K562 (cell line): ENCODE results near the gene GPHA2. TPM values are rescaled to one million over a fixed set of nuclear protein-coding genes. Genes with fewer than 3 reads are reported as not detected.

Experiments
- CHD1 ChIP-seq: fragments of 200-600 bp; sonication (generic); IDR thresholded peaks from one replicate; pipeline ENCODE4 v1.6.1; 2012; ENCODE audit warnings: mild to moderate bottlenecking, moderate library complexity, low read length, inconsistent platforms
- CTBP1 ChIP-seq: fragments of 450-650 bp; IDR thresholded peaks from 2 replicates; pipeline ENCODE4 v1.6.1; 2016; ENCODE audit warnings: borderline replicate concordance
- GATA2 ChIP-seq: sonication (generic); formaldehyde crosslinking; IDR thresholded peaks from 2 replicates; pipeline ENCODE4 v1.4.0; 2020; ENCODE audit warnings: mild to moderate bottlenecking, missing genetic modification reagents
- KLF13 ChIP-seq: fragments of 450-650 bp; IDR thresholded peaks from 2 replicates; pipeline ENCODE4 v1.6.1; 2016; ENCODE audit warnings: missing genetic modification characterization, low read depth, mild to moderate bottlenecking, missing compliant biosample characterization, moderate library complexity, borderline replicate concordance
- NCOA1 ChIP-seq: fragments of 450-650 bp; IDR thresholded peaks from 2 replicates; pipeline ENCODE4 v1.6.1; 2016; ENCODE audit warnings: low read depth
- TAL1 ChIP-seq: fragments of 450-650 bp; IDR thresholded peaks from 2 replicates; pipeline ENCODE4 v1.6.1; 2016; ENCODE audit warnings: mild to moderate bottlenecking
- XRCC4 ChIP-seq: IDR thresholded peaks from one replicate; pipeline ENCODE4 v1.6.1; 2011; ENCODE audit not compliant: insufficient read depth, insufficient read length; ENCODE audit errors: extremely low read depth
- ZFP1 ChIP-seq: fragments of 450-650 bp; formaldehyde crosslinking; IDR thresholded peaks from 2 replicates; pipeline ENCODE4 v1.4.0; 2020; ENCODE audit warnings: mild to moderate bottlenecking, mixed read lengths
- ZNF217 ChIP-seq: sonication (generic); formaldehyde crosslinking; IDR thresholded peaks from 2 replicates; pipeline ENCODE4 v1.8.0; 2022; ENCODE audit warnings: mild to moderate bottlenecking, missing genetic modification reagents
- ZNF75A ChIP-seq: fragments of 450-650 bp; formaldehyde crosslinking; IDR thresholded peaks from 2 replicates; pipeline ENCODE4 v1.4.0; 2020; ENCODE audit warnings: mild to moderate bottlenecking
- polyA plus RNA-seq, 8 experiments: library from polyadenylated mRNA; depleted of rRNA in 4 of 8; stranded (reverse) in 5 of 8; unstranded in 3 of 8; fragments of >200 nt; fragmentation: Nextera tagmentation in 2 of 8; fragmentation: Illumina TruSeq in 1 of 8; extraction: Ambion mirVana in 2 of 8; extraction: Trizol in 1 of 8; gene quantifications; 2 replicates each; pipeline versions ENCODE4 v1.2.1 to v1.2.3, GENCODE V29; 2011 to 2014; ENCODE audit warnings: inconsistent platforms in 1 of 8, missing spikeins in 1 of 8
- total RNA-seq, 7 experiments: library from RNA; depleted of rRNA in 6 of 7; stranded (reverse); fragments of >200 nt in 6 of 7; fragmentation: Illumina TruSeq in 2 of 7; extraction: Trizol in 2 of 7; gene quantifications; 2 replicates each; pipeline versions ENCODE4 v1.2.1 to v1.2.3, GENCODE V29; 2011 to 2021; ENCODE audit warnings: low replicate concordance in 1 of 7

The GPHA2 gene
- total and polyA plus RNA-seq, 9 of the 15 experiments (the other 6 are each of a cell fraction or from before 2014, with no cell fraction given): 0.17 to 0.22 TPM; not detected in 7

DNA sequence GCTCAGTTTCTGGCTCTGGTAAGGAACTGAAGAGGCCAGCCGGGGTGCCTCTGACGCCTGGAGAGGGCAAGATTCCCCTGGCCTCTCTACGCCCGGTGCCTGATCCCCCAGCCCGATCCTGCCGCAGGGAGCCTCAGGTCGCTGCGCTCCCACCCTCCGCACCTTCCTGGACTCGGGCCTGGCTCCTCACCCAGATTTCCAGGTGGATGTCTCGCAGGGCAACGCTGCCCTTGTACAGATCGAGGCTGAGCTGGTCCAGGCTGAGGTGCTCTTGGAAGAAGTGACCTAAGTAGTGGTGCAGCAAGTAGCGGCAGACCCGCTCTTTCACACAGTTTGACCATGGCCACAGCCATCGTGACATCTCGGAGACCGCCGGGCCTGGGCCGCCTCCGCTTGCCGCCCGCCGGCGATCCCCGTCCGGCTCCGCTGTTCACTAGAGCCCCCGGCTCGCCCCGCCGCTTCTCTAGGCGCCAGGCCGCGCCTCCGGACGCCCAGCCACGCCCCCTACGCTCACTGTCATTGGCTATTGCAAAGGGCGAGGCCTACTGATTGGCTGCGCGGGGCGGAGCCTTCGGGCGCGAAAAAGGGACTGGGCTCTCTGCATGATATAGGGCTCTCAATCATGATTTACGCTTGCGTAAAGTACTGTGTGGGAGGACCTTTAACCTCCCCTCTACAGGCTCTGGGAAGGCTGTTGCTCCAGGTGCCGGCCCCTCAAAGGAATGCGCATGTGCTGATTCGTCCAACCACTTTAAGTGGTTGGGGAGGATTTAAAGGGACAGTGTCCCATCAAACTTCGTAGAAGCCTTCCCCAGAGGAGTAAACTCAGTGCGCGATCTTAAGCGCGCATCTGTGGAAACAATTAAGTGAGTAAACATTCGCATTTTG is 18.7 kb downstream of the GPHA2 start, which contains the start of gene ATG2A (continued):
- no peak for TF ChIP-seq NCOA1
- no peak for TF ChIP-seq TAL1
- no peak for TF ChIP-seq GATA2 (CRISPR knock-in tag)
- no peak for TF ChIP-seq CTBP1
- peak; percentile 98 for TF ChIP-seq CHD1
- TF ChIP-seq XRCC4: no peak
- no peak for TF ChIP-seq ZNF217
- TF ChIP-seq ZFP1: no peak
- no peak for TF ChIP-seq KLF13 (tag)
- TF ChIP-seq ZNF75A (CRISPR knock-in tag): no peak
